ENCODE measurements around the gene QPCT. TPM values are rescaled to one million over a fixed set of nuclear protein-coding genes. Genes with fewer than 3 reads are reported as not detected.
"Not testable (repeated sequence)": the region's sequence is repeated elsewhere in the genome, so short reads cannot be mapped to it uniquely, and the experiment has no call there.

The QPCT gene
- total and polyA plus RNA-seq, 2 of the 4 experiments (the other 2 are of a cell fraction), result 1.9 to 2.2 TPM

- H3K4me3 ChIP-seq (ENCODE audit: insufficient read depth, low read depth, low read length); BruUV-seq (replicated peaks); POLR2A ChIA-PET (ENCODE audit: unreplicated experiment); CTCF ChIA-PET; H3K9ac ChIP-seq (ENCODE audit: low read depth, low read length); H3K4me1 ChIP-seq (ENCODE audit: control insufficient read depth, insufficient read depth, low read length); H2AFZ ChIP-seq (replicated peaks; ENCODE audit: low read length, poor library complexity); H3K4me2 ChIP-seq (ENCODE audit: low read depth, low read length); H3K36me3 ChIP-seq (ENCODE audit: control insufficient read depth, insufficient read depth, low read length); H4K8ac ChIP-seq (ENCODE audit: low read depth in 2 of 2, low read length in 2 of 2); H4K20me1 ChIP-seq (ENCODE audit: insufficient read depth, low read length); H2BK15ac ChIP-seq (ENCODE audit: low read depth, low read length); H2AK5ac ChIP-seq (ENCODE audit: low read depth, low read length); H3K27me3 ChIP-seq (ENCODE audit: control insufficient read depth, insufficient read depth, low read length); H3K4ac ChIP-seq (ENCODE audit: low read depth, low read length); H3K23ac ChIP-seq (ENCODE audit: low read depth, low read length); H3K27ac ChIP-seq (ENCODE audit: insufficient read depth, low read length); ATAC-seq (ENCODE audit: low read depth); intact Hi-C loops (cut with micrococcal nuclease); dilution Hi-C loops (cut with HindIII; ENCODE audit: low sequenced_read_pairs, unreplicated experiment); DNase-seq; H2AK9ac ChIP-seq (replicated peaks; ENCODE audit: low read depth, low read length, poor library complexity); H3K14ac ChIP-seq (replicated peaks; ENCODE audit: low read depth, low read length); in situ Hi-C loops (cut with MboI; ENCODE audit: low sequenced_read_pairs); H3K9me3 ChIP-seq (ENCODE audit: control insufficient read depth, insufficient read depth, low read length); H3K56ac ChIP-seq (ENCODE audit: extremely low read depth, insufficient read depth, low read length); H2BK120ac ChIP-seq (ENCODE audit: low read depth, low read length); H2BK20ac ChIP-seq (ENCODE audit: low read depth, low read length); H2BK5ac ChIP-seq (ENCODE audit: low read depth, low read length, poor library complexity, severe bottlenecking); H3K18ac ChIP-seq (ENCODE audit: low read depth, low read length); H3K9me1 ChIP-seq (ENCODE audit: insufficient read depth, low read length); H4K91ac ChIP-seq (ENCODE audit: insufficient read depth, low read depth, low read length); H4K5ac ChIP-seq (ENCODE audit: low read depth, low read length): not testable (repeated sequence)
- peaks cover 32 to 50% of the 10 kb centered on the region in 2 experiments for H3K79me1 ChIP-seq (ENCODE audit: low read depth in 1 of 2, low read length in 2 of 2)
- 0 out of 2 replicates have a peak, but pooled peaks have one; percentile 33 for TF ChIP-seq CEBPB (IDR thresholded peaks at IDR 0.05; ENCODE audit: low read depth, low read length)
- no CpG with 5 or more reads among the region's 2 CpGs for WGBS, 2 experiments (ENCODE audit: extremely low coverage in 2 of 2, insufficient read length in 1 of 2)
These were observed 49.6 kb upstream of the QPCT start for GRCh38 chr2:37294858-37295257.

Data from IMR-90 (cell line).